GM18526 (cell line): ENCODE data around the gene MIPEP.

Source experiments
- POLR2A ChIP-seq: IDR thresholded peaks from 3 replicates; pipeline ENCODE4 v1.6.1; 2011; ENCODE audit not compliant: insufficient read length; ENCODE audit errors: extremely low read depth

The MIPEP gene

DNA sequence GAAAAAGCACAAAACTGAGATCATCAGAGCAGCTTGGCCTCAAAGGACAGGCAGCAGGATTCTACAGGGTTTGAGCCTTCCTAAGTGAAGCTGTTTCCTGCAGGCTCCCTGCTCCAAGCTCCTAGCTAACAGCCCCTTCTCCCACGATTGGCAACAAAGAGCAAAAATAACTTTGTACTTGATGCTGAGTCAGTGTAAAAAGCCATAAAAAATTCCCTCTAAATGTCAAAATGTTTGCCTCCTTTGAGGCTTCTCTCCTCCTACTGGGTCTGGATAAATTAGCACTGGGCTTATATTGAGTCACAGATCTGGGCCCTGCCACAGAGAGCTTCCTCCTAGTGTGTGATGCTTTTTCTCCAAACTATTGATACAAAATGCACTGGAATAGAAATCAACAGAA, 165.7 kb downstream of the MIPEP start:
- no peak for TF ChIP-seq POLR2A

DNA sequence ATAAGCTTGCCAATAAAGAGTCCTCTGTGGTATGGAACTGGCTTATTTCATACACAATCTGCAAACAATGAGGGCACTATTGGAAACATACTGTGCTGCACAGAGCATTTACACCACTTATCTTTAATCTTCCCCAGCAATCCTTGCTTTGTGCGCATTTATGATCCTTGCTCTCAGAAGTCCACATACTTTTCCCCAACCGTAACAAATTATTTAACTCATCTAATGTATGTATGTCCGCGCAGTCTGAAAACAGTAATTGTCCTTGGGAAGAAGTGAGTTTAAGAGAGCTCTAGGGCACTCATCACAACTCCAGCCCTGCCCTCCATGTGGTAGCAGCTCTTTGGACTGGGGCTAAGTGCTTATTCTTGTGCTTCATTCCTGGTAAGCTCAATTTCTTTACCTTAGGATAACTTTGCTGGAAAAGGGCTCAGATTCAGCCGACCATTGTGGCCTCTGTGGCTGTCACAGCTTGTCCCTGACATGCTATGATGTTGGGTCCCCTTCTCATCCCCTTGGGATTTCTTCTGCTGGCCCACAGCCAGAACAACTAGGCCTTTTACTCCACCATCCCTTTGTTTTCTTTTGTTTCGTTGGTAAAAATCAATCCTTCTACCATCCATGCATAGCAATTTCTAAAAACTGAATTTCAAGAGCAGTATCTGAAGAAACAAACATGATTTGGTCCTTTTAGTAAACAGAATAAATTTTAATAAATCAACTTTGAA, 166.3 kb downstream of the MIPEP start:
- TF ChIP-seq POLR2A, result no peak

DNA sequence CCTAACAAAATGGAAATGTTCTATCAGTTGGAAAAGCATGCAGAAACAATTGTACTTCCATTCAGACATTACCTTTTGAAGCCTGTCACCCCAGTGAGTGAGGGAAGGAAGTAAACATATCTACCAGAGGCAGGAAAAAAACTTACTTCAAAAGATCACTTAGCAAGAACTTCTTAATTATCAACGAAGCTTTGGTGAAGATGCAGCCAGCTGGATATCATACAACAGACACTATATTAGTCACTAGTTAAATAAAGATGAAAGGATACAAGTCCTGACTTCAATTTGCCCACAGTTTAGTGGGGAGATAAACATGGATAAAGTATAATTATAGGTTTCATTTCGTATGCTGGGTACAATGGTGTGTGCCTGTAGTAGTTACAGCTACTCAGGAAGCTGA, 170.2 kb downstream of the MIPEP start:
- no peak for TF ChIP-seq POLR2A

DNA sequence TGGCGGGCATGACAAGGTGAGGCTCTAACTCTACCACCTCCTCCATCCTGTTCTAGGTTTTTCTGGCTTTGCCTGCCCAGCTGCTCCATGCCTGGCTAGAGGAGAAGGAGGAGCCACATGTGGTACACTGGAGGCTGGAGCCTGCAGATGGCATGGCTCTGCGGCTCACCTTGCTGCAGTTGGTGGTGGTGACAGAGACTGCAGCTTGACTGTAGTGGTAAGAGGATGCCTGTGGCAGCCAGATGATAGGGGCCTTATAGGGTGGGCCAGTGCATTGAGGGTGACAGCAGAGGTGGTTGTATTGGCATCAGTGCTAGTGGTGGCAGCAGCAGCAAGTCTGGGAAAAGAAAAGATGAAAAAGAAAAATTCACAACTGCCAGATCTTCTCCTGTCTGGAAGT, 172.8 kb downstream of the MIPEP start:
- no peak for TF ChIP-seq POLR2A

DNA sequence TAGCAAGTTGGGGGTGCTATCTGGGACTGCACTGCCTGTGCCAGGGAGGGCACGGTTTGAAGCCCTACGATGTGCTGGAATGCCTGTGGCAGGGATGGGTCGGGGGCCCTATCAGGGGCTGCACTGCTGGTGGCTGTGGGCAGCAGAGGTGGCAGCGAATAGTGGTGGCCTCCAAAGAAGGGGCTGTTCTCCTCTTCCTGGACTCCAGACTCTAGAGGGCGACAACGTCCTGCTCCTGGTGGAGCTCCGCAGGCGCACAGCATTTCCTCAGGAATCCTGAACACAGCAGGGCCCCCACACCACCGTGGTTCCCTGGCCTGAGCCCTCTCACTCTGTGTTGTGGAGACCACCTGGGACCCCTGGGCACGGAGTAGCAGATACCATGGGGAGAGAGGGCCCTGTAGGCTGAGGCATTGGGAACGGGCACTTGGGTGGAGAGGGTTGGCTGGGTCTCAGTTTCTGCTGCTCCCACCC, 173.4 kb downstream of the MIPEP start:
- no peak for TF ChIP-seq POLR2A

DNA sequence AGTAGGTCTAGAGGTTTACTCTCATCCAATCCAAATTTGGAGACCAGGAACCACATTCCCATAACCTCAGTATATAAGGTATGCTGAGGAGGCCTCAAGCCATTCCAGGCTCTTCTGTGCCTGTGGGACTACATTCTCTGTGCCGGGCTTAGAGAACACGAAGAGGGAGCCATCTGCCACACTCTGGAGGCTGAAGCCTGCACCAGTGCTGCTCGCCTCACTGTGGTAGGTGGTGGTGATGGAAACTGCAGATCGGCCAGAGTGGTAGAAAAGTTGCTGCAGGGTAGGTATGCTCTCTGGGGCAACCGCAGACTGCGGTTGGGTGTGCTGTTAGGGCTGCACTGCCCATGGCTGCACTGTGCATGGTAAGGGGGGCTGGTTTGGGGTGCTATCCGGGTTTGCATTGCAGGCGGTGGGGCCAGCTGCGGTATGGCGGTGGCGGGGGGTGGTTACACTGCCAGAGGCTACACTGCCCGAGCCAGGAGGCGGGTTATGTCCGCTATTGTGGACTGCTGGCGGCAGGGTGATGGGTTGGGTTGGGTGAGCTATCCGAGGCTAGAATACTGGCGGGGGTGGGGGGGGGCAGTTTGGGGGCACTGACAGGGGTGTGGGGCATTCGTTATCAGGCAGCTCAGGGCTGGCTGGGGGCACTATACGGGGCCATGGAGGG, 174.0 kb downstream of the MIPEP start:
- TF ChIP-seq POLR2A, result no peak

DNA sequence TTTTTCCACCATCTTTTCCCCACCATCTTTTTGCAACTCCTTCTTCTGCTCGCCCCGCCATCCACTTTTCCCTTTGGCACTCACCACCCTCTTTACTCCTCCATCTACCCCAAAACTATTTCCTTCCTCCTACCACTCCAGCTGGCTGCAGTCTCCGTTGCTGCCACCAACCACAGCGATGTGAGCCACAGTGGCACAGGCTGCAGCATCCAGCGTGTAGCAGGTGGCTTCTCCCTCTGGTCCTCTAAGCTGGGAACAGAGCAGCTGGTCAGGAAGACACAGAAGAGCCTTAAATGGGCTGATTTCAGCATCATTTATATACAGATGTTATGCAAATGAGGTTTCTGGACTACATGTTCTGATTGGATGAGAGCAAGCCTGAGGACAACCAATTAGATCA, 174.5 kb downstream of the MIPEP start:
- no peak for TF ChIP-seq POLR2A

DNA sequence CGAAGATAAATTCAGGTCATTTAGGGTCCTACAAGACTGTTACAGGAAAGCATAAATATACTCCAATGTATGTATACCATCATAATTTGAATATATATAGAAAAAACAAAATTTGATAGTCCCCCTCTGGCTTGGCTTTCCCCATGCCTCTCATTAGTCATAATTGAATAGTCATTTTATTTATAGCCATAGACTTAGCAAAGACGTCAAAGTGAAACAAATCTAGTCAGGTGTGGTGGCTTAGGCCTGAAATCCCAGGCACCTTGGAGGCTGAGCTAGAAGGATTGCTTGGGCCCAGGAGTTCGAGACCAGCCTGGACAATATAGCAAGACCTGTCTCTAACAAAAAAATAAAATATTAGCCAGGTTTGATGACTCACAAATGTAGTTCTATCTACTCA, 177.8 kb downstream of the MIPEP start:
- no peak for TF ChIP-seq POLR2A

DNA sequence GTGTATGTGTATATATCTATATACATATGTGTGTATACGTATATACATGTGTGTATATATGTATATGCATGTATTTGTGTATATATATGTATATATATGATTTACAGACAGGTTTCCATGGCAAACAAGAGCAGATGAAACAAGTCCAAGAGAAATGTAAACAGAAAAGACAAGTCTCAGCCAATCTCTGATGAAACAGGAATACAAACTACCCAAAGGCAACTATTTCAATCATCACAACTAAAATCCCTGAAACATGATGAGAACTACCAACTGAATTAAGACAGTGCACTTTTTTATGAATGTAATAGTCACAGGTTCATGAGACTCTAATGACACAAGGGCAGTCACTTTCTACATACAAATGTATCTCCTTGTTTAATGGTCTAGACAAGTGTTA, 178.8 kb downstream of the MIPEP start:
- no peak for TF ChIP-seq POLR2A

DNA sequence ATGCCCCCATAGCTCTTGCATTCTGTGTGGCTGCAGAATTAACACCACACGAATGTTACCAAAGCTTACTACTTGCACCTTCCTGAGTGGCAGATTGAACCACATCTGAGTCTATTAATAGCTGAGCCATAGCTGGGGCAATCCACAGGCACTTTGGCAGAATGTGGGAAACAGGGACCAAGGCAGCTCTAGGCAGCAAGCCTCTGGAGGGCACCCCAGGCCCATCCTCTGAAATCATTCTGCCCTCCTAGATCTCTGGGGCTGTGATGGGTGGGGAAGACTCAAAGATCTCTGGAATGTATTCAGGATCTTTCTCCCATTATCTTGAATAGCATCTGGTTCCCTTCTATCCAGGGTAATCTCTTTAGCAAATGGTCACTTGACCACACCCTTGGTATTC, 179.7 kb downstream of the MIPEP start:
- TF ChIP-seq POLR2A, result no peak

DNA sequence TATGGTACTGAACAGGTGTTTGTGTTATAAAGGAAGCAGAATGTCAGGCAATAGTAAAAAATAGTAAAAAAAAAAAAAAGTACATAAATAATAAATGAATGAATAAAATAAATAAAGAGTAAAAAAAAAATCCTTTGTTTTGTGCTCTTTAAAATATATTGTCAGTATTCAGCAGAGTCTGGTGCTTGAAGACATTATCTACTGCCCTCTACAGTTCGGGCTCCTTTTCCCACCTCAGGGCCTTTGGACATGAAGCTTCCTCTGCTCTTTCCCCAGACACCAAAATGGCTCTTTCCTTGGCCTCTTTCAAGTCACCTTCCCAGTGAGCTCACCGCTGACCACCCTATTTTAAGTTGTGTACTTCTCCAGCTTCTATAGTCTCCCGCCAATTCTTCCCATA, 181.5 kb downstream of the MIPEP start:
- TF ChIP-seq POLR2A, result no peak

DNA sequence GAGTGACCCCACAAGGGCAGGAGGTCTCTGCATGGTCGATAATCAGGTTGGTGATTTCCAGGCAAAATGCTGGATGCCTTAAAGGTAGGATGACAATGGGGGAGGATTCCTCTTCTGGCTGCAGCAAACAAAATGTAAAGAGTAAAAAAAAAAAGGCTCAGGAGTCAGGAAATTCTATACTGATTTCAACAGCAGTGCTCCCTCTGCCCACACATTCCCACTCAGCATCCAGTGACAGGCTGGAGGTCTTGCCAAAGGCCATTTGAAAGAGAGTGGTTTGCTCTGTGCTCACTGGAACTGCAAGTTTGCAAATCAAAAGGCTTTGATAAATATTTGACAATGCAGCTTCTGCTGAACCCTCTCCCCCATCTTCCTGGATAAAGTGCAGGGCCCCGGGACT, 183.6 kb downstream of the MIPEP start:
- no peak for TF ChIP-seq POLR2A

DNA sequence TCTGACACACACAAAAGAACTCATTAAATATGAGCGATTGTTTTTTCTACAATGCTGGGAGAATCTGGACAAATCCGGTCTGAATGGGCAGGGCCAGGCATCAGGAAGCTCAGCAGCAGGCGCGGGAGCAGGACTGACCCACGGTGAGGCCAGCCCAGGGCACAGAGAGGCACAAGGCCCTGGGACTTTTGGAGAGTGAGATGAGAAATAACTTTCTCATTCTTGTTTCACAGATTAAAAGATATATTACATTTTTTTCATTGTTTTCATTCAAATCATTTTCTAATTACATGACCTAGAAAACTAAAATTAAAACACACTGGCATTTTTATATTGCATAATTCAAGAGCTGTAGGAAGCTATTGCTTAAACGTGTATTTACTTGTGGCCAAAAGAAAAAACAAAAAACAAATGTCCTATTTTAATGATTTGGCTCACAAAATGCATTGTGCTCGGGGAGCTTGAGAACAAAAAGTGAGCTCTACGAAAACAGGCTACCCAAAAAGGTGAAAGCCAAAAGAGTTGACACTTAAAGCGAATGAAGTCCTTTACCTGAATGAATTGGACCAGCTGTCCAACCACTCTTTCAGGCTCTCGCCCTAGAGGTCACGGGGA, 185.8 kb downstream of the MIPEP start:
- no peak for TF ChIP-seq POLR2A

DNA sequence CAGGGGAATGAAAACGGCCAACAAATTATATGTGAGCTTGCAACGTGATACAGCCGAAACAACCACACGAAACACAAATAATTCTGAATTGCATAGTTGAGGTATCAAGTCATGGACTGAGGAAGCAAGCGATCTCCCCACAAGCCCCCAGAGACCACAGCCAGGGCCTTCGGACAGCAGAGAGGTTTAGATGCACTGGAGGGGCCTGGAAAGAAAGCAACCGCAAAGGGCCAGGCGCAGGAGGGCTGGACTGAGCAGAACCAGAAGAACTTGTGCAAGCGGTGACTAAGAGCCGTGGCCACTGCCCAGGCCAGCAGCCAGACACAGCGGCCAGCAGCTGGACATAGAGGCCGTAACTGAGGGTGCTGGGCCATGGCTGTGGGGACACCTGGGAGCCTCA, 187.6 kb downstream of the MIPEP start:
- no peak for TF ChIP-seq POLR2A

DNA sequence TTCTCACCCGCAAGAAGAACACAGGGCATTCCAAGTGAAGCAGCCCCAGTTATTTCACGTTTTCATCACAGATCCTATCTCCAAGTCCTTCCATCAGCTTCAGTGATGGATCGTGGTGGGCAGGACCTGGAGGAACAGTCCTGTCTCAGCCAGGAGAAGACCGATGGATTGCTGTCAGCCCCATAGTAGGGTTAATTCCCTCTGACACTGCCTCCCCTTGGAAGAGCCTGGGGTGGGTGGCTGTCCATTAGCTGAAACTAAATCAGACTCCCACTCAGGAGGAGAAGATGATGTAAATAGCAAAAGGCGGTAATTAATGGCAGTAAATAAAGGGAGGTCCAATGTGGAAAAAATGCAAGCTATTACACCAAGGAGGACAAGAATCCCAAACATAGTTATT, 188.0 kb downstream of the MIPEP start:
- TF ChIP-seq POLR2A, result no peak

DNA sequence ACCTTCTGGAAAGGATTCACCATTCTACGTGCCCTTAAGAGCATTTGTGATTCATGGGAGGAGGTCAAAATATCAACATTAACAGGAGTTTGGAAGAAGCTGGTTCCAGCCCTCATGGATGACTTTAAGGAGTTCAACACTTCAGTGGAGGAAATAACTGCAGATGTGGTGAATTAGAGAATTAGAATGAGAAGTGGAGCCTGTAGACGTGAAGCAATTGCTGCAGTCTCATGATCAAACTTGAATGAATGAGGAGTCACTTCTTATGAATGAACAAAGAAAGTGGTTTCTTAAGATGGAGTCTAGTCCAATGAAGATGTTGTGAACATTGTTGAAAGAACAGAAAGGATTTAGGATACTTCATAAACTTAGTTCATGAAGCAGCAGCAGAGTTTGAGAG, 189.9 kb downstream of the MIPEP start:
- no peak for TF ChIP-seq POLR2A
